Heart right ventricle (tissue), 16 donors: ENCODE results near the gene SCD5. TPM values are rescaled to one million over a fixed set of nuclear protein-coding genes. Genes with fewer than 3 reads are reported as not detected.

Source experiments
- ATAC-seq, 8 donors: fragments of 200-7000 bp; cut with Tn5 transposase; one replicate each; pipeline ENCODE4 v1.9.1; 2020; ENCODE audit warnings: mild to moderate bottlenecking in 8 of 8, moderate library complexity in 8 of 8, moderate number of reproducible peaks in 1 of 8
- DNase-seq, 2 donors: peaks; one replicate each; pipeline ENCODE4 v3.0.0-alpha.2; 2020
- H3K27ac ChIP-seq, 10 donors: fragments of 200-600 bp; sonication (generic) in 2 of 10; one replicate each; pipeline versions ENCODE4 v1.5.0 to v1.8.0; 2020 to 2022; ENCODE audit warnings: mild to moderate bottlenecking in 3 of 10
- H3K27me3 ChIP-seq, 7 donors: fragments of 200-600 bp; one replicate each; pipeline ENCODE4 v1.8.0; 2021 to 2022; ENCODE audit warnings: mild to moderate bottlenecking in 2 of 7
- H3K36me3 ChIP-seq, 9 donors: fragments of 200-600 bp; sonication (generic) in 1 of 9; one replicate each; pipeline versions ENCODE4 v1.5.0 to v1.8.0; 2020 to 2022; ENCODE audit warnings: mild to moderate bottlenecking in 2 of 9
- H3K4me1 ChIP-seq, 9 donors: fragments of 200-600 bp; sonication (generic) in 1 of 9; one replicate each; pipeline versions ENCODE4 v1.5.0 to v1.8.0; 2020 to 2022; ENCODE audit warnings: mild to moderate bottlenecking in 4 of 9
- H3K4me3 ChIP-seq, 10 donors: fragments of 200-600 bp; sonication (generic) in 2 of 10; one replicate each; pipeline versions ENCODE4 v1.5.0 to v1.8.0; 2020 to 2022; ENCODE audit warnings: mild to moderate bottlenecking in 7 of 10, moderate library complexity in 2 of 10
- H3K9me3 ChIP-seq, 11 donors: fragments of 200-600 bp in 10 of 11; sonication (generic) in 2 of 11; one replicate each; pipeline versions ENCODE4 v1.5.0 to v1.8.0; 2013 to 2022; ENCODE audit warnings: mild to moderate bottlenecking in 2 of 11, control low read depth in 1 of 11, moderate library complexity in 1 of 11
- CTCF ChIP-seq, 9 donors: fragments of 200-600 bp; sonication (generic) in 2 of 9; IDR thresholded peaks; one replicate each; pipeline versions ENCODE4 v1.5.0 to v1.8.0; 2021 to 2022; ENCODE audit warnings: antibody characterized with exemption in 9 of 9, mild to moderate bottlenecking in 5 of 9, moderate library complexity in 1 of 9
- WGBS, 2 donors: extraction: QIAGEN DNeasy Blood & Tissue Kit; methylation state at CpG; one replicate each; pipeline ENCODE4 v1.1.7; 2013; ENCODE audit warnings: inconsistent platforms in 1 of 2; 5-methylcytosine and 5-hydroxymethylcytosine counted together
- intact Hi-C, 10 donors: fragments of 100-400 bp; cut with DNase I; formaldehyde crosslinking; loops; one replicate each; pipeline versions ENCODE4 v1.11.1 to v1.14.2; 2022
- polyA plus RNA-seq, 2 donors: library from polyadenylated mRNA; stranded (reverse); fragments of 200-250 nt; gene quantifications; one replicate each; pipeline ENCODE4 v1.2.3, GENCODE V29; 2013
- total RNA-seq, 10 donors: library from RNA; stranded (reverse); fragmentation: NEBNext Ultra II Directional in 3 of 10; extraction: Animal tissue kit (Norgen Biotek cat#: 25700) in 3 of 10; gene quantifications; one replicate each; pipeline versions ENCODE4 v1.2.1 to v1.2.4, GENCODE V29; 2021 to 2023
- donor health status: Arrhythmogenic right ventricular cardiomyopathy.
- donor health status: ischemic (EF 13 %, LVEDD 7.1; RV severe dilation, severe dysfunction).
- donor health status: healthy with polysubstance abuse.
- donor health status: DM: no; HTN: yes; CAD: no.
- donor health status: DM: no; HTN: no; CAD: no.
- donor health status: ischemic (EF 25% LVEDD 6.9; RV normal size, moderate dysfunction).
- donor health status: ischemic (EF 25% LVEDD 5.7; RV mildly dilated, moderate dysfunction).
- donor health status: healthy.
- donor health status: DM: yes; HTN: yes; CAD: no.
- donor health status: Ischemic cardiomyopathy.
- donor health status: ischemic (EF 35%, LVEDD 5.7; RV mildly dilated, moderate dysfunction).
- donor health status: nonischemic (EF 11% LVEDD 7.7; RV severe dilation, severe dysfunction).
- donor health status: DM: yes; HTN: yes; CAD: no.
- donor health status: PGD.
- donor health status: ischemic (EF 29% LVEDD 5.4; RV normal size, mild dysfunction).
- donor health status: nonischemic (EF 23%, LVEDD 6.1; RV moderate dilation, normal function).

SCD5 gene
- total and polyA plus RNA-seq, 12 donors, result 1.7 to 6.7 (median 3.1) TPM

DNA sequence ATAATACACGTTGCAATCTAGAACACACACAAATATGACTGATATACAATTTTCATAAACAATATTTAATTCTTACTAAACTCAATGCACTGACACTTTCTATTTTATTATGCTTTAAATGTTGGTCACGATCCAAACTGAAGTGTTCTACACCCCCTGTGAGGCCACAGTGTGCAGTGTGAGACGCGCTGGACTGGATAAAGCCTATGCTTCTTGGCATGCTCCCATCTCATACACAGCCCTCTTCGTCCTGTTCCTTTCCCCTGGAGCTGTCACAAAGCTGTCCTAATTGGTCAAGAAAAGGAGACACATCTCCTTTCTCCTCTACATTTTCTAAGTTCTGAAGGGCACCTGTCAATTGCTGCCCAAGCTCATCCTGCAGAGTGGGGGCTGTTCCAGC, 72.0 kb downstream of the SCD5 start:
- no peaks in the 10 kb centered on the region for H3K27me3 ChIP-seq
- ATAC-seq (no peak), DNase-seq (no peak)
- peaks cover 0 to 3% (median 0%) of the 10 kb centered on the region in 11 donors for H3K9me3 ChIP-seq
- TF ChIP-seq CTCF (IDR thresholded peaks at IDR 0.05), result no peak
- no peak overlapping the region for H3K27ac ChIP-seq
- H3K36me3 ChIP-seq, result no peaks in the 10 kb centered on the region
- intact Hi-C loops, result loop anchor here in 1 of 10 donors (10.0 kb wide), 1 partner anchor 78 kb away; no protein-coding TSS in a partner anchor
- WGBS, 2 donors, result 47 to 50% methylated on average over 5 of the region's 5 CpGs
- H3K4me3 ChIP-seq, result no peak overlapping the region
- peaks cover 0 to 21% (median 4%) of the 10 kb centered on the region in 9 donors for H3K4me1 ChIP-seq

GRCh38 chr4:82721819-82722423, 76.7 kb downstream of the SCD5 start:
- Histone ChIP-seq H3K27ac (no peak overlapping the region), H3K9me3 (no peaks in the 10 kb centered on the region), H3K27me3 (no peaks in the 10 kb centered on the region), H3K4me3 (no peak overlapping the region), H3K36me3 (no peaks in the 10 kb centered on the region), H3K4me1 (peaks cover 0 to 28% (median 0%) of the 10 kb centered on the region in 9 donors)
- peak; percentile 27 to 76 (median 63) for TF ChIP-seq CTCF (IDR thresholded peaks at IDR 0.05)
- intact Hi-C loops, result loop anchor here in 2 of 10 donors (5.0 to 10.0 kb wide), 2 partner anchors 75 to 83 kb away; partner anchors contain the start of gene SCD5 (in 1 of the 2)
- DNase-seq, result peak in 1 of 2 donors; percentile 27
- peak in 7 of 8 donors; percentile 40 to 81 (median 68) for ATAC-seq
- 18 to 39% methylated on average over 2 of the region's 2 CpGs for WGBS, 2 donors

DNA sequence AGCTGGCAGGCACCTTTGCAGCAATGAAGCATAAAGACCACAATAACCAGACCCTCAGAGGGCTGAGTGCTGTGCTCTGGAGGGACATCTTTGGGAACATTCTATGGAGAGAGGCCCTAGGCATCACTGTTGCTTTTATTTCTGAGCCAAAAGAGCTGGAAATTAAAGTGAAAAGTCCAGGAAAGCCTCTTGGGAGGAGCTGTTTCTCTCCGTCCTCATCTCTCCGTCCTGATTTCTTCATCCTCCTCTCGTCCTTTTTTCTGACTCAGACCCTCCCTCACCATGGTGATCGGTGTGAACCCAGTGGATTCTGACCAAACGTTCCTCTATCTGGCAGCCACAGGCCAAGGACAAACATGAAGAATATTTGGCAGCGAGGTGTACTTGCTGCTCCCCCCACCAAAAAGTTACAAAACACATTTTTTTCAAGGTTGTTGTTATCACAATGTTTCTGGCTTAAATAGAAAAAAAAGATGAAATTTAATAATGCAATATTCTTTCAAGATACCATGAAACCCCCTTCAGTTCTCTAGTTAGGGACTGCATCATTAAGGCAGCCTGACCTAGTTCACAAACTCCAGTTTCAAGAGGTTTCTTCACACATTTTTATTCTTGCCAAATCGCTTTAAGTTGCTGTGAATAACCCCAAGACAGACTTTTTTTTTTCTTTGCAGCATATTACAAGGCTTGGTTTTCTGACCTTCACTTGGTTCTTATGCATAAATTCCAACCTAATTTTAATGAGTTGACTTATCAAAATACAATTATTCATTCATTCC, 80.2 kb downstream of the SCD5 start:
- Histone ChIP-seq H3K27me3 (no peaks in the 10 kb centered on the region), H3K4me3 (no peak overlapping the region), H3K36me3 (no peaks in the 10 kb centered on the region), H3K9me3 (no peaks in the 10 kb centered on the region), H3K4me1 (peaks cover 0 to 42% (median 0%) of the 10 kb centered on the region in 9 donors), H3K27ac (peak overlapping the region in 5 of 10 donors; percentile 4 to 44 (median 40))
- WGBS, 2 donors, result 54 to 70% methylated on average over 7 of the region's 7 CpGs
- ATAC-seq, result peak in 6 of 8 donors; percentile 36 to 88 (median 64)
- intact Hi-C loops, result no loop called here
- DNase-seq, result no peak
- no peak for TF ChIP-seq CTCF (IDR thresholded peaks at IDR 0.05)

- H3K27ac ChIP-seq, result peak overlapping the region in 3 of 10 donors; percentile 26 to 48 (median 31)
- intact Hi-C loops, result no loop called here
Measured at GRCh38 chr4:82715731-82716617, 82.6 kb downstream of the SCD5 start.

More at GRCh38 chr4:82715731-82716617, 82.6 kb downstream of the SCD5 start:
- no peaks in the 10 kb centered on the region for H3K9me3 ChIP-seq
- no peak for DNase-seq
- peak in 3 of 8 donors; percentile 26 to 69 (median 69) for ATAC-seq
- no peaks in the 10 kb centered on the region for H3K36me3 ChIP-seq
- peaks cover 0 to 29% (median 0%) of the 10 kb centered on the region in 9 donors for H3K4me1 ChIP-seq
- no peak for TF ChIP-seq CTCF (IDR thresholded peaks at IDR 0.05)
- WGBS, 2 donors, result 62% methylated on average over 12 of the region's 12 CpGs
- H3K4me3 ChIP-seq, result no peak overlapping the region
- no peaks in the 10 kb centered on the region for H3K27me3 ChIP-seq
